GM12872 (cell line): ENCODE results near the gene SLC25A48.

Source experiments
- CTCF ChIP-seq: IDR thresholded peaks from 3 replicates; pipeline ENCODE4 v1.5.1; 2011; ENCODE audit warnings: low read depth, mild to moderate bottlenecking, low read length, moderate library complexity; ENCODE audit not compliant: insufficient read depth

SLC25A48 gene

GRCh38 chr5:135834639-135835529 is at the start of gene SLC25A48:
SLC25A48 (plus strand) TSS chr5:135834663; CDS start chr5:135834848, 185 bp downstream.
- TF ChIP-seq CTCF: no peak

GRCh38 chr5:135800656-135801055 is 33.8 kb upstream of the SLC25A48 start:
- no peak for TF ChIP-seq CTCF

GRCh38 chr5:135810188-135810943 is 24.1 kb upstream of the SLC25A48 start:
- no peak for TF ChIP-seq CTCF

- no peak for TF ChIP-seq CTCF
Observed at GRCh38 chr5:135811007-135811406, 23.5 kb upstream of the SLC25A48 start.

- no peak for TF ChIP-seq CTCF
Observed at GRCh38 chr5:135813758-135814157, 20.7 kb upstream of the SLC25A48 start.

GRCh38 chr5:135814316-135814715 is 20.1 kb upstream of the SLC25A48 start:
- no peak for TF ChIP-seq CTCF

- no peak for TF ChIP-seq CTCF
Observed at GRCh38 chr5:135814812-135815211, 19.7 kb upstream of the SLC25A48 start.
